ENCODE results near the gene CXCL5.

DNA sequence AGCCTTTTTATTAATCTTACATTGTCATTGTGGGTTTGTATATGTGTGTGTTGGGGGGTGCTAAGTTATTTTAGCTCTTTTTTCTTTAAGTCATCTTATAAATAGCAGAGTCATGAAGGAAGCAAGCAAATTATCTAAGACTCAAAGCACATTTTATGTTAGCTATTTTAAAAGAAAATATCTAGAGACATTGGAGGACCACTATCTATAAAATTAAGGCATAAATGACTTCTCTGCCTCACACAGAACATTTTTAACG lies 6.8 kb downstream of the CXCL5 start:
- TF ChIP-seq, protein P1, sequence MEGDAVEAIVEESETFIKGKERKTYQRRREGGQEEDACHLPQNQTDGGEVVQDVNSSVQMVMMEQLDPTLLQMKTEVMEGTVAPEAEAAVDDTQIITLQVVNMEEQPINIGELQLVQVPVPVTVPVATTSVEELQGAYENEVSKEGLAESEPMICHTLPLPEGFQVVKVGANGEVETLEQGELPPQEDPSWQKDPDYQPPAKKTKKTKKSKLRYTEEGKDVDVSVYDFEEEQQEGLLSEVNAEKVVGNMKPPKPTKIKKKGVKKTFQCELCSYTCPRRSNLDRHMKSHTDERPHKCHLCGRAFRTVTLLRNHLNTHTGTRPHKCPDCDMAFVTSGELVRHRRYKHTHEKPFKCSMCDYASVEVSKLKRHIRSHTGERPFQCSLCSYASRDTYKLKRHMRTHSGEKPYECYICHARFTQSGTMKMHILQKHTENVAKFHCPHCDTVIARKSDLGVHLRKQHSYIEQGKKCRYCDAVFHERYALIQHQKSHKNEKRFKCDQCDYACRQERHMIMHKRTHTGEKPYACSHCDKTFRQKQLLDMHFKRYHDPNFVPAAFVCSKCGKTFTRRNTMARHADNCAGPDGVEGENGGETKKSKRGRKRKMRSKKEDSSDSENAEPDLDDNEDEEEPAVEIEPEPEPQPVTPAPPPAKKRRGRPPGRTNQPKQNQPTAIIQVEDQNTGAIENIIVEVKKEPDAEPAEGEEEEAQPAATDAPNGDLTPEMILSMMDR (IDR thresholded peaks at IDR 0.05; ENCODE audit: low read depth, low read length), result no peak
- no peak for TF ChIP-seq MYC (IDR thresholded peaks at IDR 0.05; ENCODE audit: low read depth, low read length)
